ENCODE results near the gene UCP3.

The UCP3 gene

GRCh38 chr11:74017631-74018030 is 8.7 kb upstream of the UCP3 start:
- no peak for DNase-seq

- DNase-seq, result no peak
Measured at GRCh38 chr11:74015919-74016684, 7.2 kb upstream of the UCP3 start.

GRCh38 chr11:74014880-74015279 is 6.0 kb upstream of the UCP3 start:
- no peak for DNase-seq

GRCh38 chr11:74013141-74013540 is 4.3 kb upstream of the UCP3 start:
- DNase-seq, result no peak

GRCh38 chr11:74012074-74012809 is 3.4 kb upstream of the UCP3 start:
- no peak for DNase-seq

GRCh38 chr11:74011360-74012073 is 2.6 kb upstream of the UCP3 start:
- no peak for DNase-seq

GRCh38 chr11:74010306-74011300 is 1.7 kb upstream of the UCP3 start:
- no peak for DNase-seq

- no peak for DNase-seq
Measured at GRCh38 chr11:74009675-74010305, 905 bp upstream of the UCP3 start.

- DNase-seq, result no peak
Measured at GRCh38 chr11:74009230-74009547, 304 bp upstream of the UCP3 start.

GRCh38 chr11:74007691-74008372 is 1.1 kb downstream of the UCP3 start:
- no peak for DNase-seq

- DNase-seq, result no peak
Measured at GRCh38 chr11:74006743-74007304, 2.1 kb downstream of the UCP3 start.

GRCh38 chr11:74005721-74006517 is 3.0 kb downstream of the UCP3 start:
- DNase-seq, result no peak

- peak; percentile 64 for DNase-seq
Measured at GRCh38 chr11:74004759-74005615, 3.9 kb downstream of the UCP3 start.

- no peak for DNase-seq
Measured at GRCh38 chr11:74004046-74004695, 4.7 kb downstream of the UCP3 start.

- no peak for DNase-seq
Measured at GRCh38 chr11:74002832-74003231, 6.1 kb downstream of the UCP3 start.

- DNase-seq, result no peak
Measured at GRCh38 chr11:74001822-74002286, 7.0 kb downstream of the UCP3 start.

GRCh38 chr11:74000307-74001133 is 8.4 kb downstream of the UCP3 start:
- no peak for DNase-seq

Measured in effector CD8-positive, alpha-beta T cell (primary cell).